Lower leg skin (tissue), 4 donors: Measurements from ENCODE around the gene KMT2C. TPM values are rescaled to one million over a fixed set of nuclear protein-coding genes. Genes with fewer than 3 reads are reported as not detected.
A peak's percentile ranks its signal among the peaks of the same experiment; 100 is the strongest.
"Not testable (repeated sequence)": the region's sequence is repeated elsewhere in the genome, so short reads cannot be mapped to it uniquely, and the experiment has no call there.

ENCODE experiments used
- DNase-seq, 2 donors: peaks; one replicate each; pipeline ENCODE4 v3.0.0-alpha.2; 2019; ENCODE audit warnings: low spot score in 2 of 2
- H3K4me3 ChIP-seq: fragments of 200-600 bp; sonication (generic); 2 replicates; pipeline ENCODE4 v1.5.1; 2017; ENCODE audit warnings: mild to moderate bottlenecking, low read depth; ENCODE audit not compliant: poor library complexity, severe bottlenecking
- CTCF ChIP-seq, 3 donors: fragments of 450-650 bp; IDR thresholded peaks; one replicate each; pipeline ENCODE4 v1.5.1; 2016; ENCODE audit warnings: antibody characterized with exemption in 3 of 3, mild to moderate bottlenecking in 3 of 3, moderate library complexity in 2 of 3
- POLR2A ChIP-seq, 2 donors: fragments of 450-650 bp; IDR thresholded peaks; one replicate each; pipeline ENCODE4 v1.6.1; 2016 to 2017; ENCODE audit warnings: antibody characterized with exemption in 2 of 2, mild to moderate bottlenecking in 1 of 2, moderate library complexity in 1 of 2
- WGBS, 2 donors: methylation state at CpG; one replicate each; pipeline ENCODE4 v1.1.5; 2018; 5-methylcytosine and 5-hydroxymethylcytosine counted together
- intact Hi-C: fragments of 100-400 bp; cut with DNase I; formaldehyde crosslinking; loops from one replicate; pipeline ENCODE4 v1.15.0; 2023; ENCODE audit warnings: low total_unique reads
- total RNA-seq, 4 donors: library from RNA; depleted of rRNA; stranded (reverse); fragments of >200 nt; gene quantifications; one replicate each; pipeline ENCODE4 v1.1.0, GENCODE V29; 2016

KMT2C gene
- total RNA-seq, 4 donors from 2014 or later: 64.6 to 79.3 (median 74.7) TPM

GRCh38 chr7:152270427-152270826 lies 165.4 kb downstream of the KMT2C start:
- intact Hi-C loops, H3K4me3 ChIP-seq, DNase-seq: not testable (repeated sequence)
- WGBS, 2 donors: 97% methylated on average over 2 of the region's 2 CpGs

DNA sequence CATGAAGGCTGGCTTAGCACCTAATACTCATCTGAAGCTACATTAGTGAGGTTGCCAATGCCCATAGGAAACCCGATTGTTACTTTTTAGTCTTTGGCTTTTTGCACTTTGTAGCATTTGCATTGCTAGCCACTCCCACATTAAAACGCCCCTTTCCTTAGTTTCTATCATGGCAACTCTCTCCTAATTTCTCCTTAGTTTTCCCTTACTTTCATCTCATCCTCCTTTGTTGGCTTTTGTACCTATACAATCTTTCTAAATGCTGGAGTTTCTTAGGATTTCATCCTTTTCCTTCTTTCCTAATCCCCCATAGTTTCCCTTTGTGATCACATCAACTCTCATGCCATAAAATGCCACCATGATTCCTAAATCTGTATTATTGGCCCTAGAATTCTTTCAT lies 168.9 kb downstream of the KMT2C start:
- 84 to 96% methylated on average over 2 of the region's 2 CpGs for WGBS, 2 donors
- intact Hi-C loops: not testable (repeated sequence)

DNA sequence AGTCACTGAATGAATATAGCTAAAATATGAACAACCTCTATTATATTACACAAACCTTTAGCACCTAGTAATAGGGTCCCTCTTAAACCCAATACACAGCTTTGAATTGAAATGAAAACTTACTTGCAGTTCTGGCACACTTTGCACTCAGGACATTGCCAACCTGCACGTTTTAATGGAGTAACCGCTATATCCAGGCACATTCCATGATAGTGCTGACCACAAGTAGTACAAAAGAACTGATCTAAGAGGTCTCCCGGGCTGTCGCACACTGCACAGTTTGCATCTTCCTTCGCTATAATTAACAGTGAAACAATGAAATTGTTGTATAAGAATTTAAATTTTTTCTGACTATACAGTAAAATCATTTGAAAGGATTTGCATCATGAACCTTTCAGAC lies 170.9 kb downstream of the KMT2C start:
- WGBS, 2 donors: 82 to 87% methylated on average over 5 of the region's 5 CpGs
- peak in 1 of 2 donors; percentile 46 for DNase-seq
- H3K4me3 ChIP-seq, intact Hi-C loops: not testable (repeated sequence)

More for the DNA sequence above, 168.9 kb downstream of the KMT2C start:
- DNase-seq, H3K4me3 ChIP-seq: not testable (repeated sequence)

DNA sequence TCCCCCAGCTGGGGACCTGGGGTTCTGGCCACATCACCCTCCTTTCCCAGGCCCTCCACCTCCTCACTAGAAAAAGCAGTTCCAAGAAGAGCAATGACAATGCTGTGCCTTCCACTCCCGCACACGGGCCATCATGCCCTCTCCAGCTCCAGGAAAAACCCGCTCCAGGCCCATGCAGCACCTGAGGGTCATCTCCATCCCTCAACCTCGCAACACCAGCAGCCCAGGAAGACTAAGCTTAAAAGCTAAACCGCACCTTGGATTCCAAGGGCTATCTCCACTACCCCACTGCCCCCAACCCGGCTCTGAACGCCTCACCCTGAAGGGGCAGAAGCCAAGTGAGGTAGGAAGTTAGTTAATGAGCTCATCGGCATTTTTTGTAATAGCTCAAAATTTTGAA lies 173.7 kb downstream of the KMT2C start:
- 96 to 99% methylated on average over 8 of the region's 8 CpGs for WGBS, 2 donors
- not testable (repeated sequence) for H3K4me3 ChIP-seq

GRCh38 chr7:152259645-152260044 lies 176.2 kb downstream of the KMT2C start:
- intact Hi-C loops, DNase-seq, H3K4me3 ChIP-seq: not testable (repeated sequence)

More for the DNA sequence above, 173.7 kb downstream of the KMT2C start:
- DNase-seq, intact Hi-C loops: not testable (repeated sequence)

DNA sequence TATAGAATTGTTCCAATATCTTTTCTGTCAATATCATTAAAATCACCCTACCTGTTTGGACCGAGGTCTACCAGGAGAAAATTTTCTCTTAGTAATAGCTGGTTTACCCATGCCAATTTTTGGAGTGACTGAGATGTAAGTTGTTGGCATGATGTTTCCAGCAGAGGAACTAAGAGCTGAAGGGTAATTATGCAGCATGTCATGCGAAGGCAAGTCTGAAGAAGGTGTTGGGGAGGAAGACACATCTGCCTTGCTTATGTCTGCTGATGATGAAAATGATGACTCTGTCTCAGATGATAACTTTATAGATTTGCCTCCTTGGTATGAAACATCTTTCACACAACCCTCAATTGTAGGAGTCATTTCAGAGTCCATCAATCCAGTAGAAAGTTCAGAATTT lies 188.0 kb downstream of the KMT2C start:
- WGBS, 2 donors: 69 to 74% methylated on average over 2 of the region's 2 CpGs
- intact Hi-C loops, H3K4me3 ChIP-seq, DNase-seq: not testable (repeated sequence)

DNA sequence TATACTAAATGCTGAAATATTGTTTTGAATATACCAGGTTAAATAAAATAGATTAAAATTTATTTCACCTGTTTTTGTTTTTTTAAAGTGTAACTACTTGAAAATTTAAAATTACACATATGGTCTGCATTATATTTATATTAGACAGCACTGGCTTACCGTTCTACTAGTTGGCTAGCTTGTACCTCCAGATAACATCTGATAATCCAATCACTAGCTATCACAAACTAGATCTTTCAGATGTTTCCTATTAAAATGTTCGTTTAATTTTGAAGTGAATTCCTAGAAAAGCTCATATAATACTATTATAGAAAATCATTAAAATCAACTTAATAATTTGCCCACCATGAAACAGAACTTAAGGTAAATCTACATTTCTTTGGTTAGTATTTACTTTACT lies 190.4 kb downstream of the KMT2C start:
- DNase-seq, H3K4me3 ChIP-seq, intact Hi-C loops: not testable (repeated sequence)
- WGBS, 2 donors: 36 to 44% methylated on average over 2 of the region's 2 CpGs

- H3K4me3 ChIP-seq, intact Hi-C loops, DNase-seq: not testable (repeated sequence)
- WGBS, 2 donors: 92 to 97% methylated on average over 11 of the region's 11 CpGs
Observed at GRCh38 chr7:152243464-152243863, 192.3 kb downstream of the KMT2C start.

GRCh38 chr7:152241301-152241700 lies 194.5 kb downstream of the KMT2C start:
- DNase-seq, intact Hi-C loops, H3K4me3 ChIP-seq: not testable (repeated sequence)
- 81 to 87% methylated on average over 8 of the region's 8 CpGs for WGBS, 2 donors

DNA sequence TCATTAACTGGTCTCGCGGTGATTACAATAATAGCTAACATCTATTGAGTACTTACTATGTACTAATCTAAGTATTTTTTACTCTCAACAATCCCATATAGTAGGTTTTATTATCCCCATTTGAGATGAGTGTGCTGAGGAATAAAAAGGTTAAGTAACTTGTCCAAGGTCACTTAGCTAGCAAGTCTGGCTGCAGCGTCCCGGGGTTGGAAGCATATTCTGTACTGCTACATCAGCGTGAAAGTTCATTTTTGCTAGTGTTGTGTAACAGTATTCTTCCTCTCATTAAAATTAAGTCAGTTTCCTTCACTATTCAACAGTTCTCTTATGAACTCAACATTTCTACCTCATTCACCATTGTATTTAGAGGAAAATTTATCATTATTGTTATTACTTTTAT lies 199.5 kb downstream of the KMT2C start:
- intact Hi-C loops, H3K4me3 ChIP-seq, DNase-seq: not testable (repeated sequence)
- 95 to 97% methylated on average over 5 of the region's 5 CpGs for WGBS, 2 donors

GRCh38 chr7:152234421-152234820 lies 201.4 kb downstream of the KMT2C start:
- H3K4me3 ChIP-seq, DNase-seq, intact Hi-C loops: not testable (repeated sequence)
- 96 to 97% methylated on average over 5 of the region's 5 CpGs for WGBS, 2 donors

- no peak overlapping the region for H3K4me3 ChIP-seq
- no peak for DNase-seq
- TF ChIP-seq POLR2A (IDR thresholded peaks at IDR 0.05) (no peak), CTCF (IDR thresholded peaks at IDR 0.05) (no peak)
- intact Hi-C loops: no loop called here
Observed at GRCh38 chr7:152231089-152231488, 204.7 kb downstream of the KMT2C start.

DNA sequence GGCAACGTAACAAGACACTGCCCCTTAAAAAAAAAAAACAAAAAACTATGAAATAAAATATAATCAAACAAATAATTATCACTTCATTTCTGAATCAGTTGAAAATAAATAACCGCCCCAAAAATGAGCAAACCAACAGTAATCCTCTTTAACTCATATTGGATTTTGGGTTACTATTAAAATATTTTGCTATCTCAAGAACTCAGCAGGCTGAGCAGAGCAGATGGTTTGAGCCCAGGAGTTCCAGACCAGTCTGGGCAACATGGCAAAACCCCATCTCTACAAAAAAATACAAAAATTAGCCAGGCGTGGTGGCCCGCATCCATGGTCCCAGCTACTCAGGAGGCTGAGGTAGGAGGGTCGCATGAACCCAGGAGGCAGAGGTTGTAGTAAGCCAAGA lies 216.2 kb downstream of the KMT2C start:
- 95 to 96% methylated on average over 5 of the region's 5 CpGs for WGBS, 2 donors
- DNase-seq, H3K4me3 ChIP-seq, intact Hi-C loops: not testable (repeated sequence)

DNA sequence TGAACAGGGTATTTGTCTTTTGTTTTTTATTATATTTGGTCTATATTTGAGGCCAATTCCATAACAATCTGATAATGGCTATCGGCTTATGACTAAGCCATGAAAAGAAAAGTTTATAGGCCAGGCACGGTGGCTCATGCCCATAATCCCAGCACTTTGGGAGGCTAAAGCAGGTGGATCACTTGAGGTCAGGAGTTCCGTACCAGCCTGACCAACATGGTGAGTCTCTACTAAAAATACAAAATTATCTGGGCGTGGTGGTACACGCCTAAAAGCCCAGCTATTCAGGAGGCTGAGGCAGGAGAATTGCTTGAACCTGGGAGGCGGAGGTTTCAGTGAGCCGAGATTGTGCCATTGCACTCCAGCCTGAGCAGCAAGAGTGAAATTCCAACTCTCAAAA lies 227.0 kb downstream of the KMT2C start:
- WGBS, 2 donors: 96 to 97% methylated on average over 7 of the region's 7 CpGs
- intact Hi-C loops, H3K4me3 ChIP-seq, DNase-seq: not testable (repeated sequence)

GRCh38 chr7:152204417-152204816 lies 231.4 kb downstream of the KMT2C start:
- DNase-seq, intact Hi-C loops, H3K4me3 ChIP-seq: not testable (repeated sequence)
